ENCODE results near the gene CDC25B.

GRCh38 chr20:3787324-3788014, 8.6 kb upstream of the CDC25B start:
- no peak for TF ChIP-seq FOXA1 (IDR thresholded peaks at IDR 0.05)
- TF ChIP-seq, protein P1, sequence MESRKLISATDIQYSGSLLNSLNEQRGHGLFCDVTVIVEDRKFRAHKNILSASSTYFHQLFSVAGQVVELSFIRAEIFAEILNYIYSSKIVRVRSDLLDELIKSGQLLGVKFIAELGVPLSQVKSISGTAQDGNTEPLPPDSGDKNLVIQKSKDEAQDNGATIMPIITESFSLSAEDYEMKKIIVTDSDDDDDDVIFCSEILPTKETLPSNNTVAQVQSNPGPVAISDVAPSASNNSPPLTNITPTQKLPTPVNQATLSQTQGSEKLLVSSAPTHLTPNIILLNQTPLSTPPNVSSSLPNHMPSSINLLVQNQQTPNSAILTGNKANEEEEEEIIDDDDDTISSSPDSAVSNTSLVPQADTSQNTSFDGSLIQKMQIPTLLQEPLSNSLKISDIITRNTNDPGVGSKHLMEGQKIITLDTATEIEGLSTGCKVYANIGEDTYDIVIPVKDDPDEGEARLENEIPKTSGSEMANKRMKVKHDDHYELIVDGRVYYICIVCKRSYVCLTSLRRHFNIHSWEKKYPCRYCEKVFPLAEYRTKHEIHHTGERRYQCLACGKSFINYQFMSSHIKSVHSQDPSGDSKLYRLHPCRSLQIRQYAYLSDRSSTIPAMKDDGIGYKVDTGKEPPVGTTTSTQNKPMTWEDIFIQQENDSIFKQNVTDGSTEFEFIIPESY (IDR thresholded peaks at IDR 0.05), result no peak
- TF ChIP-seq CTCF (IDR thresholded peaks at IDR 0.05; ENCODE audit: low read depth, low read length, missing input control), result no peak
- TF ChIP-seq GABPA (IDR thresholded peaks at IDR 0.05 in 1 of 2, conservative IDR thresholded peaks at IDR 0.05 in 1 of 2), result no peak
- TF ChIP-seq RAD21 (IDR thresholded peaks at IDR 0.05), result no peak
- no peak for TF ChIP-seq REST (IDR thresholded peaks at IDR 0.05)
- no peak for TF ChIP-seq YY1 (IDR thresholded peaks at IDR 0.05)
- no peak for TF ChIP-seq MAX (IDR thresholded peaks at IDR 0.05)
- TF ChIP-seq TAF1 (conservative IDR thresholded peaks at IDR 0.05), result no peak
- TF ChIP-seq EGR1 (IDR thresholded peaks at IDR 0.05; ENCODE audit: low read depth in 2 of 2), result no peak
- TF ChIP-seq JUND (IDR thresholded peaks at IDR 0.05), result no peak
